Lower leg skin (tissue), 3 donors: ENCODE results near the gene SMARCA2.

Experiments
- CTCF ChIP-seq, 3 donors: fragments of 450-650 bp; IDR thresholded peaks; one replicate each; pipeline ENCODE4 v1.5.1; 2016; ENCODE audit warnings: antibody characterized with exemption in 3 of 3, mild to moderate bottlenecking in 3 of 3, moderate library complexity in 2 of 3
- POLR2A ChIP-seq, 2 donors: fragments of 450-650 bp; IDR thresholded peaks; one replicate each; pipeline ENCODE4 v1.6.1; 2016 to 2017; ENCODE audit warnings: antibody characterized with exemption in 2 of 2, mild to moderate bottlenecking in 1 of 2, moderate library complexity in 1 of 2

- no peak for TF ChIP-seq CTCF (IDR thresholded peaks at IDR 0.05)
- no peak for TF ChIP-seq POLR2A (IDR thresholded peaks at IDR 0.05)
Observed at GRCh38 chr9:2145746-2146145, 130.6 kb downstream of the SMARCA2 start.
